ENCODE results near the gene ZNRF2. TPM values are rescaled to one million over a fixed set of nuclear protein-coding genes. Genes with fewer than 3 reads are reported as not detected.

ZNRF2 gene
- total and polyA plus RNA-seq, 2 of the 4 experiments (the other 2 are of a cell fraction): 0.31 to 0.54 TPM

- H3K4me2 ChIP-seq (ENCODE audit: low read depth, low read length): no peak overlapping the region
- no peaks in the 10 kb centered on the region for H3K9me3 ChIP-seq (ENCODE audit: control insufficient read depth, insufficient read depth, low read length)
- H4K5ac ChIP-seq (ENCODE audit: low read depth, low read length): no peak overlapping the region
- no peak overlapping the region for H3K4me3 ChIP-seq (ENCODE audit: insufficient read depth, low read depth, low read length)
- H2BK20ac ChIP-seq (ENCODE audit: low read depth, low read length): no peak overlapping the region
- H3K18ac ChIP-seq (ENCODE audit: low read depth, low read length): no peak overlapping the region
- H3K4me1 ChIP-seq (ENCODE audit: control insufficient read depth, insufficient read depth, low read length): no peaks in the 10 kb centered on the region
- H3K9me1 ChIP-seq (ENCODE audit: insufficient read depth, low read length): peaks cover 3% of the 10 kb centered on the region; the same call in 1 of the 2 replicates
- dilution Hi-C loops (cut with HindIII; ENCODE audit: low sequenced_read_pairs, unreplicated experiment): no loop called here
- no peak overlapping the region for H3K23ac ChIP-seq (ENCODE audit: low read depth, low read length)
- H4K91ac ChIP-seq (ENCODE audit: insufficient read depth, low read depth, low read length): no peak overlapping the region
- H2AFZ ChIP-seq (replicated peaks; ENCODE audit: low read length, poor library complexity): no peak overlapping the region
- no peak overlapping the region for H2AK5ac ChIP-seq (ENCODE audit: low read depth, low read length)
- CTCF ChIA-PET: interaction anchor here (0.7 kb wide), 1 partner anchor 12 kb away, joined by 3 read pairs; no protein-coding TSS in a partner anchor
- H3K14ac ChIP-seq (replicated peaks; ENCODE audit: low read depth, low read length): no peak overlapping the region
- no peaks in the 10 kb centered on the region for H3K27me3 ChIP-seq (ENCODE audit: control insufficient read depth, insufficient read depth, low read length)
- no TSS peak for BruUV-seq (replicated peaks)
- no peak overlapping the region for H2BK5ac ChIP-seq (ENCODE audit: low read depth, low read length, poor library complexity, severe bottlenecking)
- in situ Hi-C loops (cut with MboI; ENCODE audit: low sequenced_read_pairs): no loop called here
- no peak overlapping the region for H3K9ac ChIP-seq (ENCODE audit: low read depth, low read length)
- H2BK15ac ChIP-seq (ENCODE audit: low read depth, low read length): no peak overlapping the region
- no peak overlapping the region for H3K56ac ChIP-seq (ENCODE audit: extremely low read depth, insufficient read depth, low read length)
- ATAC-seq (ENCODE audit: low read depth) (no peak), DNase-seq (no peak)
- no peak overlapping the region for H4K8ac ChIP-seq (ENCODE audit: low read depth in 2 of 2, low read length in 2 of 2)
- H3K79me1 ChIP-seq (ENCODE audit: low read depth in 1 of 2, low read length in 2 of 2): peaks cover 0 to 6% of the 10 kb centered on the region in 2 experiments; a peak in 3 of 4 replicates
- no peak overlapping the region for H3K4ac ChIP-seq (ENCODE audit: low read depth, low read length)
- POLR2A ChIA-PET (ENCODE audit: unreplicated experiment): no interaction called here
- H3K27ac ChIP-seq (ENCODE audit: insufficient read depth, low read length): no peak overlapping the region
- H4K20me1 ChIP-seq (ENCODE audit: insufficient read depth, low read length): no peaks in the 10 kb centered on the region
- no peaks in the 10 kb centered on the region for H3K36me3 ChIP-seq (ENCODE audit: control insufficient read depth, insufficient read depth, low read length)
- intact Hi-C loops (cut with micrococcal nuclease): no loop called here
- no peak overlapping the region for H2AK9ac ChIP-seq (replicated peaks; ENCODE audit: low read depth, low read length, poor library complexity)
- no CpG with 5 or more reads among the region's 3 CpGs for WGBS, 2 experiments (ENCODE audit: extremely low coverage in 2 of 2, insufficient read length in 1 of 2)
- no peak overlapping the region for H2BK120ac ChIP-seq (ENCODE audit: low read depth, low read length)
- no peak for TF ChIP-seq CTCF (conservative IDR thresholded peaks at IDR 0.05; ENCODE audit: low read depth, low read length)
- TF ChIP-seq USF2 (IDR thresholded peaks at IDR 0.05; ENCODE audit: low read depth, low read length): no peak
- no peak for TF ChIP-seq RFX5 (IDR thresholded peaks at IDR 0.05; ENCODE audit: low read depth, low read length)
- no peak for TF ChIP-seq MAFK (IDR thresholded peaks at IDR 0.05; ENCODE audit: low read depth, low read length)
Observed at GRCh38 chr7:30313348-30313747, 29.0 kb downstream of the ZNRF2 start.

All from IMR-90 (cell line).